ENCODE results near the gene STON1. TPM values are rescaled to one million over a fixed set of nuclear protein-coding genes. Genes with fewer than 3 reads are reported as not detected.
A peak's percentile ranks its signal among the peaks of the same experiment; 100 is the strongest.
"Not testable (repeated sequence)": the region's sequence is repeated elsewhere in the genome, so short reads cannot be mapped to it uniquely, and the experiment has no call there.

Gene STON1
- total RNA-seq, 2 experiments from 2014 or later: 0.74 to 0.95 TPM

DNA sequence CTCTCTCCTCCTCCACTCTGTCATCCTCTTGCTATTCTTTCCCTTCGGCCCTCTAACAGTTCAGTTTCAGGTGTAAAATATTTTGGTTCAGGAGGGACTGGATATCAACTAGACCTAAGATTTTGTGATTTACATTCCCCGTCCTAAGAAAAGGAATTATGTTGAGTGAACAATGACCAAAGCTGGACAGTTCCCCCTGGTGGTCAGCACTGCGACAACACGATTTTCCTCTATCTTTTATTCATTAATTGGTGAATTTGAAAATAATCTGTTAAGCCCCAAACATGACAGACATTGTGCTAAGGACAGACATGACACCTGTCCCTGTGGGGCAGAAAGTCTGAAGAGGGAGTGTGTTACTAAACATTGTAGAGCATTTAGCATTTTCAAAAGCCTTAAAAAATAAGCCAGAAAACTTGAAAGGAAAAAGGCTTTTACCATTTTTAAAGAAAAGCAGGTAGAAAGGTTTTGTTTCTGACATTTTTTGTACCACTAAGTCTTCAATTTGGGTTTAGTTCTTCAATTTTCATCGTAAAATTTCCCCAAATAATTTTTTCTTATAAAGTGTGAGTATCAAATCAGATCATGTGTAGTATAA lies 59.3 kb downstream of the STON1 start:
- Mint-ChIP-seq H3K4me3 (no peak overlapping the region), H3K27me3 (no peaks in the 10 kb centered on the region), H3K9me3 (no peaks in the 10 kb centered on the region)

DNA sequence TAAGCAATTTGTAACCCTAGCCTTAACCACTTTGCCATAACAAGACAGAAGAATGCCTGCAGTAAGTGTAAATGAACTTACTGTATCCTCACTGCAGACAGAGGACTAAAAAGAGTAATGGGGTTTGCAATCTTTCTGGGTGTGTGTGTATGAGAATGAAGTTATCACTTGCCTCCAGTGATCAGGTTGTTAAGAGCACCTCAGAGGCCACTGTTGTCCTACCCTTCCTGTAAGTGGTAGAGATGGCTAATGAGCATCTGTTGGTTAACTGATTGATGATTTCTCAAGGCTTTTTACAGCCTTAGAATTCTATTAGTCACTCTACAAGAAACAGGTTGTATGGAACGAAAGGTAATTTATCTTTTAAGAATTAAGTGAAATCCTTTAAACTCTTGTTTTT lies 60.1 kb downstream of the STON1 start:
- intact Hi-C loops (cut with micrococcal nuclease): no loop called here
- CTCF ChIA-PET: interaction anchor here (0.5 to 0.7 kb wide), 2 partner anchors 10 to 51 kb away, joined by 3 to 5 read pairs; no protein-coding TSS in a partner anchor
- no peak for ATAC-seq

More for the DNA sequence above, 59.3 kb downstream of the STON1 start:
- POLR2A ChIA-PET: no interaction called here
- Mint-ChIP-seq H3K4me1 (ENCODE audit: low read depth) (peaks cover 5% of the 10 kb centered on the region), H3K27ac (no peak overlapping the region), H3K36me3 (ENCODE audit: low read depth) (no peaks in the 10 kb centered on the region)
- CTCF ChIA-PET: interaction anchor here (0.8 to 2.3 kb wide), 3 partner anchors 11 to 140 kb away, joined by 3 to 8 read pairs (median 3); no protein-coding TSS in a partner anchor
- peak; percentile 25 for DNase-seq
- peak; percentile 24 for ATAC-seq
- TF ChIP-seq, protein P1, sequence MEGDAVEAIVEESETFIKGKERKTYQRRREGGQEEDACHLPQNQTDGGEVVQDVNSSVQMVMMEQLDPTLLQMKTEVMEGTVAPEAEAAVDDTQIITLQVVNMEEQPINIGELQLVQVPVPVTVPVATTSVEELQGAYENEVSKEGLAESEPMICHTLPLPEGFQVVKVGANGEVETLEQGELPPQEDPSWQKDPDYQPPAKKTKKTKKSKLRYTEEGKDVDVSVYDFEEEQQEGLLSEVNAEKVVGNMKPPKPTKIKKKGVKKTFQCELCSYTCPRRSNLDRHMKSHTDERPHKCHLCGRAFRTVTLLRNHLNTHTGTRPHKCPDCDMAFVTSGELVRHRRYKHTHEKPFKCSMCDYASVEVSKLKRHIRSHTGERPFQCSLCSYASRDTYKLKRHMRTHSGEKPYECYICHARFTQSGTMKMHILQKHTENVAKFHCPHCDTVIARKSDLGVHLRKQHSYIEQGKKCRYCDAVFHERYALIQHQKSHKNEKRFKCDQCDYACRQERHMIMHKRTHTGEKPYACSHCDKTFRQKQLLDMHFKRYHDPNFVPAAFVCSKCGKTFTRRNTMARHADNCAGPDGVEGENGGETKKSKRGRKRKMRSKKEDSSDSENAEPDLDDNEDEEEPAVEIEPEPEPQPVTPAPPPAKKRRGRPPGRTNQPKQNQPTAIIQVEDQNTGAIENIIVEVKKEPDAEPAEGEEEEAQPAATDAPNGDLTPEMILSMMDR (IDR thresholded peaks at IDR 0.05): peak; percentile 62
- intact Hi-C loops (cut with micrococcal nuclease): no loop called here

DNA sequence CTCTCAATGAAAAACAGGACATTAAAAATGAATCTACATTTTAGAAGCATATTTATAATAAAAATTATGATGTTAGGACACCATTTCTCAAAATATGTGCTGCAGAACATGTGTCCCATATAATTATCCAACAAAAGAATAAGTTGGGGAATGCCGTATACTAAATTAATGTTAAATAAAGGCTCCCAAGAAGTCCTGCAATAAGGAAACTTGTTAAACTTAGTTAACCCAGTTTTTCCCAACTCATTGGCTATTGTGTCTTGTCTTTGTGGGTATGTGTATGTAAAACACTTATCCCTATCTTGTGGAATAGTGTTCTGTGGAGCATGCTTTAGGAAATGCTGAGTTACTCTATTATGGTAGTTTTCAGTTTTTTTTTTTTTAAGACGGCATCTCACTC lies 62.1 kb downstream of the STON1 start:
- TF ChIP-seq, protein P1 (IDR thresholded peaks at IDR 0.05): no peak
- no peaks in the 10 kb centered on the region for H3K27me3 Mint-ChIP-seq
- H3K27ac Mint-ChIP-seq: no peak overlapping the region
- H3K4me3 Mint-ChIP-seq: no peak overlapping the region
- POLR2A ChIA-PET: no interaction called here
- H3K4me1 Mint-ChIP-seq (ENCODE audit: low read depth): no peaks in the 10 kb centered on the region
- intact Hi-C loops (cut with micrococcal nuclease): no loop called here
- CTCF ChIA-PET: interaction anchor here (0.8 kb wide), 1 partner anchor 8 kb away, joined by 3 read pairs; no protein-coding TSS in a partner anchor
- no peak for ATAC-seq
- no peaks in the 10 kb centered on the region for H3K9me3 Mint-ChIP-seq
- H3K36me3 Mint-ChIP-seq (ENCODE audit: low read depth): no peaks in the 10 kb centered on the region
- DNase-seq: no peak

More for the DNA sequence above, 60.1 kb downstream of the STON1 start:
- POLR2A ChIA-PET: no interaction called here
- Mint-ChIP-seq H3K27me3 (no peaks in the 10 kb centered on the region), H3K27ac (no peak overlapping the region), H3K4me3 (no peak overlapping the region), H3K4me1 (ENCODE audit: low read depth) (peaks cover 5% of the 10 kb centered on the region), H3K9me3 (no peaks in the 10 kb centered on the region), H3K36me3 (ENCODE audit: low read depth) (no peaks in the 10 kb centered on the region)
- no peak for DNase-seq
- TF ChIP-seq, protein P1 (IDR thresholded peaks at IDR 0.05): no peak

DNA sequence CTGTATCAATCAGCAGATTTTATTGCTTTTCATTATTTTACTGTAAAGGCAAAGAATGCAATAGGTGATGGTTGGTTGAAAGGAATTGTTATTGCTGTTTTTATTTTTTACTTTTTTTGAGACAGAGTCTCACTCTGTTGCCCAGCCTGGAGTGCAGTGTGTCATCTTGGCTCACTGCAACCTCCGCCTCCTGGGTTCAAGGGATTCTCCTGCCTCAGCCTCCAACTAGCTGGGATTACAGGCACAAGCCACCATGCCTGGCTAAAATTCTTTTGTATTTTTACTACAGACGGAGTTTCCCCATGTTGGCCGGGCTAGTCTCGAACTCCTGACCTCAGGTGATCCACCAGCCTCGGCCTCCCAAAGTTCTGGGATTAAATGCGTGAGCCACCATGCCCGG lies 66.8 kb downstream of the STON1 start:
- DNase-seq; H3K36me3 Mint-ChIP-seq (ENCODE audit: low read depth); H3K27ac Mint-ChIP-seq; H3K4me1 Mint-ChIP-seq (ENCODE audit: low read depth); intact Hi-C loops (cut with micrococcal nuclease); ATAC-seq; CTCF ChIA-PET; POLR2A ChIA-PET; H3K9me3 Mint-ChIP-seq; H3K27me3 Mint-ChIP-seq; H3K4me3 Mint-ChIP-seq: not testable (repeated sequence)

DNA sequence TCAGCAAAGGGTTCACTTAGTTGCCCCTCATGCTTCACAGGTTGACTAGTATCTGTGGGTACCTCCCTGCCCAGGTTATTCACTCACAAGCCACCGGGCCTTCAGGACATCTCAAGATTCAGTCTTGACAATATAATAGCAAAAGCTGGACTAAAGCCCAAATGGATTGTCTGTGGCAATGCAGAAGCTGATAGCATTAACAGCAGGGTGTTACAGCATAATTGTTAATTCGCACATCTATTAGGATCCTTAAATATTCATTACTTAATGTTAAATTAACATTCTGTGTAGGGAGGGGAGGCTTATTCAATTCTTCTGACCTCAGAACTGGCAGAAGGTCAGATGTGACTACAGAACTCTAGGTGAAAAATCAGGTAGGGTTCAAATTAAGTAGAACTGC lies 67.5 kb downstream of the STON1 start:
- TF ChIP-seq, protein P1 (IDR thresholded peaks at IDR 0.05): no peak
- Mint-ChIP-seq H3K27ac (no peak overlapping the region), H3K9me3 (no peaks in the 10 kb centered on the region), H3K4me1 (ENCODE audit: low read depth) (no peaks in the 10 kb centered on the region), H3K27me3 (no peaks in the 10 kb centered on the region), H3K36me3 (ENCODE audit: low read depth) (no peaks in the 10 kb centered on the region), H3K4me3 (no peak overlapping the region)
- intact Hi-C loops (cut with micrococcal nuclease): no loop called here
- ChIA-PET CTCF (no interaction called here), POLR2A (no interaction called here)
- no peak for ATAC-seq
- DNase-seq: no peak

All from activated CD8-positive, alpha-beta T cell treated with anti-CD3 and anti-CD28 coated beads for 36 hours (primary cell).